IPS-20b (cell line): ENCODE results near the gene STXBP6.

Experiments
- H3K27ac ChIP-seq: one replicate; pipeline ENCODE4 v1.5.1; 2013; ENCODE audit warnings: low read length
- H3K27me3 ChIP-seq: 2 replicates; pipeline ENCODE4 v1.6.1; 2013; ENCODE audit warnings: mild to moderate bottlenecking, low read length, inconsistent platforms; ENCODE audit not compliant: insufficient read depth
- H3K36me3 ChIP-seq: 2 replicates; pipeline ENCODE4 v1.6.1; 2013; ENCODE audit warnings: low read depth, mild to moderate bottlenecking, inconsistent platforms, low read length, moderate library complexity; ENCODE audit not compliant: insufficient read depth
- H3K4me1 ChIP-seq: 2 replicates; pipeline ENCODE4 v1.6.1; 2013; ENCODE audit warnings: mild to moderate bottlenecking, control low read depth, inconsistent platforms, low read length, moderate library complexity; ENCODE audit not compliant: insufficient read depth
- H3K4me3 ChIP-seq: 2 replicates; pipeline ENCODE4 v1.5.1; 2013; ENCODE audit warnings: mild to moderate bottlenecking, low read length, inconsistent platforms
- H3K9ac ChIP-seq: 2 replicates; pipeline ENCODE4 v1.6.1; 2013; ENCODE audit warnings: low read depth, mild to moderate bottlenecking, inconsistent platforms, low read length, moderate library complexity
- H3K9me3 ChIP-seq: 2 replicates; pipeline ENCODE4 v1.6.1; 2013; ENCODE audit warnings: mild to moderate bottlenecking, low read depth, low read length, inconsistent platforms; ENCODE audit not compliant: insufficient read depth

Gene STXBP6

DNA sequence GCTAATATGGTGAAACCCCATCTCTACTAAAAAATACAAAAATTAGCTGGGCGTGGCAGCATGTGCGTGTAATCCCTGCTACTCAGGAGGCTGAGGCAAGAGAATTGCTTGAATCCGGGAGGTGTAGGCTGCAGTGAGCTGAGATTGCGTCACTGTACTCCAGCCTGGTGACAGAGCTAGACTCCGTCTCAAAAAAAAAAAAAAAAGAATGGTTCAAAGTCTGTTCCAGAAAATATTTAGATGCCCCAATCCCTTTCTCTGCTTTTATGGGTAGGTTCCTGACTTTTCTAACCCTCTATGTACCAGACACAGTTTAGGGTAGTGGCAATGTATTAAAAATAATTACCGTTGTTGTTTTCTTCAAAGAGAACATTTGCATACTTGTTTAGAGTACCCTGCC lies 161.4 kb downstream of the STXBP6 start:
- H3K27ac ChIP-seq: no peak overlapping the region
- H3K27me3 ChIP-seq: no peaks in the 10 kb centered on the region
- H3K9ac ChIP-seq: no peak overlapping the region
- no peak overlapping the region for H3K4me3 ChIP-seq
- no peaks in the 10 kb centered on the region for H3K36me3 ChIP-seq
- H3K9me3 ChIP-seq: no peaks in the 10 kb centered on the region
- no peaks in the 10 kb centered on the region for H3K4me1 ChIP-seq

- Histone ChIP-seq H3K27me3 (no peaks in the 10 kb centered on the region), H3K27ac (no peak overlapping the region), H3K4me3 (no peak overlapping the region), H3K4me1 (no peaks in the 10 kb centered on the region), H3K9me3 (no peaks in the 10 kb centered on the region), H3K9ac (no peak overlapping the region), H3K36me3 (no peaks in the 10 kb centered on the region)
Measured at GRCh38 chr14:24887623-24888304, 162.2 kb downstream of the STXBP6 start.

DNA sequence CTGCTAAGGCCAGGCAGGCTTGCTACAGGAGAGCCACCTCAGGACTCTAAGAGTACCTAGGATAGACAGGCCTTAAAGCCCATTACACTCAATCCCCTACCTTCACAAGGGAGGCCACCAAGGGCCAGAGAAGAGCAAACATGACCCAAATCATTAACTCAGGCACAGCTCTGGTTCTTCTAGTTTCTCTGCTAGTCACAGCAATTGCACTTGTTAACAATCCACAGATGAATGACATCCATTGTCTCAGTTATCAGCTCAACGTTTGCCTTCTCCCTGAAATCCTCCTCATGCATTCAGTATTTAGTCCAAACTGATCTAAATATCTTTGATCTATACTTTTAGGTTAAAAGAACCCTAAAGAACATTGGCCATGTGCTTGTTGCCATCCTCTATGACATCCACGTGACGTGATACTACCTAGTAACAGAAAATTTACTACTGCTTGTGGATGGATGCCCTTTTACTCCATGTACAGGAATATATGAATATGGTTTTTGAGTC lies 164.5 kb downstream of the STXBP6 start:
- Histone ChIP-seq H3K4me3 (no peak overlapping the region), H3K27me3 (no peaks in the 10 kb centered on the region), H3K4me1 (no peaks in the 10 kb centered on the region), H3K27ac (no peak overlapping the region), H3K9ac (no peak overlapping the region), H3K36me3 (no peaks in the 10 kb centered on the region), H3K9me3 (no peaks in the 10 kb centered on the region)

GRCh38 chr14:24883576-24883975 lies 166.4 kb downstream of the STXBP6 start:
- Histone ChIP-seq H3K4me1 (no peaks in the 10 kb centered on the region), H3K9me3 (no peaks in the 10 kb centered on the region), H3K36me3 (no peaks in the 10 kb centered on the region), H3K9ac (no peak overlapping the region), H3K27ac (no peak overlapping the region), H3K27me3 (no peaks in the 10 kb centered on the region), H3K4me3 (no peak overlapping the region)

GRCh38 chr14:24881116-24881893 lies 168.6 kb downstream of the STXBP6 start:
- Histone ChIP-seq H3K27ac (no peak overlapping the region), H3K4me3 (no peak overlapping the region), H3K9me3 (no peaks in the 10 kb centered on the region), H3K27me3 (no peaks in the 10 kb centered on the region), H3K9ac (no peak overlapping the region), H3K36me3 (no peaks in the 10 kb centered on the region), H3K4me1 (no peaks in the 10 kb centered on the region)

- H3K27ac ChIP-seq: no peak overlapping the region
- H3K4me1 ChIP-seq: no peaks in the 10 kb centered on the region
- no peak overlapping the region for H3K4me3 ChIP-seq
- H3K9me3 ChIP-seq: no peaks in the 10 kb centered on the region
- no peak overlapping the region for H3K9ac ChIP-seq
- no peaks in the 10 kb centered on the region for H3K27me3 ChIP-seq
- H3K36me3 ChIP-seq: no peaks in the 10 kb centered on the region
Measured at GRCh38 chr14:24880689-24881088, 169.3 kb downstream of the STXBP6 start.

GRCh38 chr14:24879661-24880386 lies 170.1 kb downstream of the STXBP6 start:
- Histone ChIP-seq H3K4me1 (no peaks in the 10 kb centered on the region), H3K36me3 (no peaks in the 10 kb centered on the region), H3K27me3 (no peaks in the 10 kb centered on the region), H3K9ac (no peak overlapping the region), H3K9me3 (no peaks in the 10 kb centered on the region), H3K4me3 (no peak overlapping the region), H3K27ac (no peak overlapping the region)

GRCh38 chr14:24876996-24877395 lies 173.0 kb downstream of the STXBP6 start:
- Histone ChIP-seq H3K4me3 (no peak overlapping the region), H3K36me3 (no peaks in the 10 kb centered on the region), H3K9ac (no peak overlapping the region), H3K27me3 (no peaks in the 10 kb centered on the region), H3K9me3 (no peaks in the 10 kb centered on the region), H3K27ac (no peak overlapping the region), H3K4me1 (no peaks in the 10 kb centered on the region)

GRCh38 chr14:24875991-24876878 lies 173.7 kb downstream of the STXBP6 start:
- Histone ChIP-seq H3K27ac (no peak overlapping the region), H3K4me3 (no peak overlapping the region), H3K9me3 (no peaks in the 10 kb centered on the region), H3K4me1 (no peaks in the 10 kb centered on the region), H3K36me3 (no peaks in the 10 kb centered on the region), H3K9ac (no peak overlapping the region), H3K27me3 (no peaks in the 10 kb centered on the region)

GRCh38 chr14:24875203-24875838 lies 174.6 kb downstream of the STXBP6 start:
- no peak overlapping the region for H3K9ac ChIP-seq
- H3K4me3 ChIP-seq: no peak overlapping the region
- no peak overlapping the region for H3K27ac ChIP-seq
- H3K9me3 ChIP-seq: no peaks in the 10 kb centered on the region
- no peaks in the 10 kb centered on the region for H3K4me1 ChIP-seq
- no peaks in the 10 kb centered on the region for H3K27me3 ChIP-seq
- no peaks in the 10 kb centered on the region for H3K36me3 ChIP-seq
